Endothelial cell of umbilical vein (primary cell): ENCODE data around the gene ATG4D. TPM values are rescaled to one million over a fixed set of nuclear protein-coding genes. Genes with fewer than 3 reads are reported as not detected.

Experiments used
- BruUV-seq: library from RNA; stranded (reverse); fragments of 400-500 nt; replicated peaks from 2 replicates; lab custom pipeline; 2021; lab: Mats Ljungman, UMichigan
- CTCF ChIA-PET: fragments of 300-600, 350-600 bp; sonication (Branson Sonifier 250); formaldehyde crosslinking; loops from one replicate; lab custom pipeline; 2021; ENCODE audit warnings: antibody characterized with exemption, inconsistent platforms; lab: Charles Lee
- POLR2A ChIA-PET: fragments of 300-600, 350-600 bp; sonication (Branson Sonifier 250); formaldehyde crosslinking; loops from one replicate; lab custom pipeline; 2021; ENCODE audit warnings: antibody characterized with exemption, inconsistent platforms; lab: Charles Lee
- DNase-seq: peaks from one replicate; pipeline ENCODE4 v3.0.0-alpha.2; 2011; ENCODE audit warnings: low read depth, low spot score
- FAIRE-seq: peaks from 2 replicates; lab custom pipeline; 2011; peaks lifted over from hg19 to GRCh38; lab: Jason Lieb, UNC
- H2AFZ ChIP-seq: 2 replicates; pipeline ENCODE4 v1.6.0; 2012; ENCODE audit warnings: low read depth, low read length, control low read depth, inconsistent platforms
- H3K27ac ChIP-seq: 2 replicates; pipeline ENCODE4 v1.5.1; 2011; ENCODE audit warnings: low read depth, mild to moderate bottlenecking, control low read depth, low read length, moderate library complexity; ENCODE audit not compliant: insufficient read depth
- H3K27me3 ChIP-seq, 2 experiments: 2 replicates each; pipeline versions ENCODE4 v1.6.0 to v1.6.1; 2011; ENCODE audit warnings: low read length in 2 of 2, mixed read lengths in 1 of 2; ENCODE audit not compliant: control insufficient read depth in 2 of 2, insufficient read depth in 2 of 2
- H3K36me3 ChIP-seq, 2 experiments: 2 replicates in 1 of 2; 3 replicates in 1 of 2; pipeline ENCODE4 v1.5.1; 2011; ENCODE audit warnings: low read length in 2 of 2, mild to moderate bottlenecking in 1 of 2, moderate library complexity in 1 of 2; ENCODE audit not compliant: control insufficient read depth in 2 of 2, insufficient read depth in 2 of 2; ENCODE audit errors: extremely low read depth in 1 of 2
- H3K4me1 ChIP-seq: 3 replicates; pipeline ENCODE4 v1.5.1; 2011; ENCODE audit warnings: mild to moderate bottlenecking, low read length; ENCODE audit not compliant: control insufficient read depth, insufficient read depth; ENCODE audit errors: extremely low read depth
- H3K4me2 ChIP-seq: 2 replicates; pipeline ENCODE4 v1.6.1; 2011; ENCODE audit warnings: low read length, control low read depth, mixed read lengths; ENCODE audit not compliant: insufficient read depth
- H3K4me3 ChIP-seq, 3 experiments: fragments of 200-600 bp in 1 of 3; sonication (generic), shearing (Covaris generic) in 1 of 3; replicated peaks in 1 of 3; 2 replicates each; pipeline ENCODE4 v1.5.1; 2011 to 2016; ENCODE audit warnings: control low read depth in 3 of 3, low read length in 3 of 3, mild to moderate bottlenecking in 2 of 3, inconsistent platforms in 1 of 3, low read depth in 1 of 3, moderate library complexity in 1 of 3; ENCODE audit not compliant: insufficient read depth in 1 of 3
- H3K79me2 ChIP-seq: 2 replicates; pipeline ENCODE4 v1.6.0; 2012; ENCODE audit warnings: low read length, inconsistent platforms; ENCODE audit not compliant: control insufficient read depth, insufficient read depth
- H3K9ac ChIP-seq: replicated peaks from 2 replicates; pipeline ENCODE3; 2011; ENCODE audit warnings: low read length, control low read depth; ENCODE audit not compliant: insufficient read depth; ENCODE audit errors: extremely low read depth
- H3K9me1 ChIP-seq: replicated peaks from 3 replicates; pipeline ENCODE4 v1.6.0; 2011; ENCODE audit warnings: mild to moderate bottlenecking, low read length; ENCODE audit not compliant: control insufficient read depth, insufficient read depth; ENCODE audit errors: extremely low read depth
- H3K9me3 ChIP-seq: replicated peaks from 2 replicates; pipeline ENCODE4 v1.5.1; 2012; ENCODE audit warnings: low read length, inconsistent platforms; ENCODE audit not compliant: control insufficient read depth, insufficient read depth
- H4K20me1 ChIP-seq: replicated peaks from 2 replicates; pipeline ENCODE3; 2011; ENCODE audit warnings: mild to moderate bottlenecking, low read length; ENCODE audit not compliant: control insufficient read depth, insufficient read depth; ENCODE audit errors: extremely low read depth
- MYC ChIP-seq: IDR thresholded peaks from one replicate; pipeline ENCODE4 v1.6.1; 2011; ENCODE audit warnings: mild to moderate bottlenecking, low read depth, low read length
- POLR2AphosphoS5 ChIP-seq: IDR thresholded peaks from 2 replicates; pipeline ENCODE4 v1.6.1; 2012; ENCODE audit warnings: low read depth, mild to moderate bottlenecking, control low read depth, low read length, moderate library complexity; ENCODE audit not compliant: insufficient read depth
- dilution Hi-C: fragments of 300-500 bp; cut with MboI; formaldehyde crosslinking; loops from one replicate; pipeline ENCODE4 v1.15.0; 2019; ENCODE audit warnings: low sequenced_read_pairs; ENCODE audit not compliant: extremely low pct_ligation_motif_present
- intact Hi-C: fragments of 100-400 bp; cut with micrococcal nuclease; formaldehyde crosslinking; loops from one replicate; pipeline ENCODE4 v1.10.0; 2022
- polyA plus RNA-seq, 4 experiments: library from polyadenylated mRNA; depleted of rRNA in 3 of 4; stranded (reverse) in 3 of 4; unstranded in 1 of 4; fragments of >200 nt; gene quantifications; 2 replicates each; pipeline versions ENCODE4 v1.2.1 to v1.2.3, GENCODE V29; 2011 to 2012; ENCODE audit warnings: missing spikeins in 1 of 4
- total RNA-seq: library from RNA; stranded (reverse); gene quantifications from 2 replicates; pipeline ENCODE4 v1.2.3, GENCODE V29; 2021
- TF ChIP-seq, protein P1 (sequence below): IDR thresholded peaks from 2 replicates; pipeline ENCODE4 v1.6.1; 2011; ENCODE audit not compliant: insufficient read depth, insufficient read length

Gene ATG4D
- total and polyA plus RNA-seq, 2 donors (not counting 3 experiments of a cell fraction or from before 2014, with no cell fraction given): 19.8 to 24.9 TPM

- FAIRE-seq: peak; percentile 33
- Histone ChIP-seq H4K20me1 (no peaks in the 10 kb centered on the region), H3K36me3 (no peaks in the 10 kb centered on the region), H3K4me1 (peaks cover 4% of the 10 kb centered on the region), H3K4me2 (peak overlapping the region; percentile 49), H2AFZ (peak overlapping the region; percentile 95), H3K4me3 (peak overlapping the region; percentile 36 to 91 (median 50)), H3K79me2 (peaks cover 7% of the 10 kb centered on the region), H3K27me3 (peaks cover 0 to under 1% of the 10 kb centered on the region in 2 experiments), H3K27ac (no peak overlapping the region), H3K9me3 (no peaks in the 10 kb centered on the region), H3K9ac (no peak overlapping the region), H3K9me1 (no peaks in the 10 kb centered on the region)
- DNase-seq: no peak
- intact Hi-C loops (no loop called here), dilution Hi-C loops (no loop called here)
- POLR2A ChIA-PET: interaction anchor here (0.6 kb wide), 1 partner anchor 86 kb away, joined by 3 read pairs; no protein-coding TSS in a partner anchor
- CTCF ChIA-PET: interaction anchor here (0.7 to 3.0 kb wide), 4 partner anchors 59 to 158 kb away, joined by 3 to 36 read pairs (median 15); partner anchors contain the start of gene QTRT1
- TF ChIP-seq MYC: no peak
- BruUV-seq: no TSS peak
These were observed 665 bp upstream of the ATG4D start for GRCh38 chr19:10543059-10543419.

DNA sequence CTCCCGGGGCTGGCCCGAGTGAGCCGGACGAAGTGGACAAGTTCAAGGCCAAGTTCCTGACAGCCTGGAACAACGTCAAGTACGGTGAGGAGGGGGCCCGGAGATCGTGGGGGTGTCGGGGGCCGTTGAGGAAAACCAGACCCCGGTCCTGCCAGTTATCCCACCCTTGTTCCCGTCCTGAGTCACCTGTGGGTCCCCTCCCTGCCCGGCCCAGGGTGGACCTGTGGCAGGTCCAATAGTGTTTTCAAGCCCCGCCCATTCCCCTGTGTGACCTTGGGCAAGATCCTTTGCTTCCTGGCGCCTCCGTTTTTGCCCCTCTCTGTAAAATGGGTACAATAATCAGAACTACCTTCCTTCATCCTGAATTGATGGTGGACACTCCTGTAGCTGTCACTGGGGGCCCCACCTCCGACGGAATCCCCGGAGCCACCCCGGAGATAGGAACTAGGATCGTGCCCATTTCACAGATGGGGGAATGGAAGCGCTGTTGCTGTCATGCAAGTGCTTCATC lies 593 bp downstream of the ATG4D start:
- Histone ChIP-seq H3K79me2 (peaks cover 7% of the 10 kb centered on the region), H3K4me3 (peak overlapping the region; percentile 36 to 91 (median 58)), H3K9me3 (no peaks in the 10 kb centered on the region), H3K27me3 (no peaks in the 10 kb centered on the region), H3K27ac (peak overlapping the region; percentile 42), H3K36me3 (peaks cover 0 to 3% of the 10 kb centered on the region in 2 experiments), H3K4me1 (peaks cover 4% of the 10 kb centered on the region), H3K9me1 (no peaks in the 10 kb centered on the region), H3K9ac (peak overlapping the region; percentile 84), H3K4me2 (peak overlapping the region; percentile 53), H2AFZ (peak overlapping the region; percentile 95), H4K20me1 (no peaks in the 10 kb centered on the region)
- ChIA-PET CTCF (interaction anchor here (1.6 kb wide), 1 partner anchor 39 kb away, joined by 4 read pairs; no protein-coding TSS in a partner anchor), POLR2A (no interaction called here)
- dilution Hi-C loops: no loop called here
- intact Hi-C loops: no loop called here
- peak; percentile 3 for TF ChIP-seq POLR2AphosphoS5
- TF ChIP-seq, protein P1, sequence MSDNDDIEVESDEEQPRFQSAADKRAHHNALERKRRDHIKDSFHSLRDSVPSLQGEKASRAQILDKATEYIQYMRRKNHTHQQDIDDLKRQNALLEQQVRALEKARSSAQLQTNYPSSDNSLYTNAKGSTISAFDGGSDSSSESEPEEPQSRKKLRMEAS: no peak
- no peak for DNase-seq
- BruUV-seq: TSS peak; percentile 43
- peak; percentile 60 for FAIRE-seq
